ENCODE results near the gene IMPA2.

GRCh38 chr18:12044591-12044990, 63.3 kb downstream of the IMPA2 start:
- no peak for TF ChIP-seq CTCF (conservative IDR thresholded peaks at IDR 0.05)
- TF ChIP-seq ZFX (IDR thresholded peaks at IDR 0.05): no peak

Data from C4-2B (cell line).